Adrenal gland (tissue), 12 donors: ENCODE results near the gene STK24. TPM values are rescaled to one million over a fixed set of nuclear protein-coding genes. Genes with fewer than 3 reads are reported as not detected.

Experiments used
- DNase-seq, 7 donors: peaks; one replicate each; pipeline ENCODE4 v3.0.0-alpha.2; 2019 to 2020
- H3K27ac ChIP-seq, 5 donors: fragments of 200-600 bp; sonication (generic) in 4 of 5; 1 replicate in 3 of 5; 2 replicates in 2 of 5; pipeline versions ENCODE4 v1.5.1 to v1.8.0; 2016 to 2020; ENCODE audit warnings: mild to moderate bottlenecking in 1 of 5
- H3K27me3 ChIP-seq: fragments of 200-600 bp; 2 replicates; pipeline ENCODE4 v1.8.0; 2021
- H3K36me3 ChIP-seq, 2 donors: fragments of 200-600 bp; replicated peaks in 1 of 2; 1 replicate in 1 of 2; 2 replicates in 1 of 2; pipeline versions ENCODE4 v1.5.1 to v1.8.0; 2018 to 2022
- H3K4me1 ChIP-seq, 2 donors: fragments of 200-600 bp; replicated peaks in 1 of 2; 1 replicate in 1 of 2; 2 replicates in 1 of 2; pipeline versions ENCODE4 v1.5.1 to v1.8.0; 2018 to 2021
- H3K4me3 ChIP-seq, 4 donors: fragments of 200-600 bp; sonication (generic) in 3 of 4; one replicate each; pipeline ENCODE4 v1.5.1; 2016 to 2018
- H3K9me3 ChIP-seq, 3 donors: fragments of 200-600 bp; sonication (generic) in 1 of 3; replicated peaks in 1 of 3; 1 replicate in 2 of 3; 2 replicates in 1 of 3; pipeline versions ENCODE4 v1.5.1 to v1.8.0; 2016 to 2021
- CTCF ChIP-seq, 6 experiments: fragments of 450-650 bp in 4 of 6; fragments of 200-600 bp in 2 of 6; sonication (generic) in 1 of 6; IDR thresholded peaks; 1 replicate in 5 of 6; 2 replicates in 1 of 6; pipeline versions ENCODE4 v1.5.1 to v1.8.0; 2016 to 2021; ENCODE audit warnings: antibody characterized with exemption in 6 of 6, mild to moderate bottlenecking in 2 of 6, moderate library complexity in 1 of 6
- POLR2A ChIP-seq, 2 donors: fragments of 450-650 bp; IDR thresholded peaks; one replicate each; pipeline ENCODE4 v1.6.1; 2017; ENCODE audit warnings: antibody characterized with exemption in 2 of 2, mild to moderate bottlenecking in 2 of 2, moderate library complexity in 1 of 2
- WGBS, 4 donors: extraction: QIAGEN DNeasy Blood & Tissue Kit in 2 of 4; methylation state at CpG; one replicate each; pipeline versions ENCODE4 v1.1.5 to v1.1.7; 2013 to 2017; 5-methylcytosine and 5-hydroxymethylcytosine counted together
- intact Hi-C, 2 donors: fragments of 100-400 bp; cut with DNase I; formaldehyde crosslinking; loops; one replicate each; pipeline versions ENCODE4 v1.14.1 to v1.15.0; 2022 to 2023
- polyA plus RNA-seq, 3 donors: library from polyadenylated mRNA; stranded (reverse); fragments of 200-250 nt in 2 of 3; fragments of 350-450 nt in 1 of 3; fragmentation: Illumina TruSeq in 1 of 3; extraction: RNeasy Lipid Tissue Mini Kit (QIAGEN cat#74804) in 1 of 3; gene quantifications; one replicate each; pipeline ENCODE4 v1.2.3, GENCODE V29; 2013 to 2014
- total RNA-seq, 9 donors: library from RNA; depleted of rRNA in 4 of 9; stranded (reverse); fragments of >200 nt in 4 of 9; fragments of 120-200 nt in 1 of 9; fragmentation: NEBNext Ultra II Directional in 1 of 9; extraction: Animal tissue kit (Norgen Biotek cat#: 25700) in 1 of 9; gene quantifications; one replicate each; pipeline versions ENCODE4 v1.1.0 to v1.2.4, GENCODE V29; 2013 to 2023
- donor health status: healthy with polysubstance abuse.
- donor health status: Bipolar disorder and iron deficiency.
- donor health status: DM: yes; HTN: yes; CAD: no.
- donor health status: DM: no; HTN: no; CAD: no.
- donor health status: DM: no; HTN: no; CAD: no.
- donor health status: DM: yes; HTN: yes; CAD: no.

Gene STK24
- total and polyA plus RNA-seq, 12 donors = 17.7 to 72.2 (median 56.0) TPM

- TF ChIP-seq POLR2A (IDR thresholded peaks at IDR 0.05) (no peak), CTCF (IDR thresholded peaks at IDR 0.05) (no peak)
- H3K27ac ChIP-seq = peak overlapping the region in 2 of 5 donors; percentile 35 to 47
- intact Hi-C loops = no loop called here
- peak in 5 of 7 donors; percentile 39 to 81 (median 64) for DNase-seq
- H3K4me1 ChIP-seq = peaks cover 37 to 68% of the 10 kb centered on the region in 2 donors
- no peaks in the 10 kb centered on the region for H3K27me3 ChIP-seq
- no peaks in the 10 kb centered on the region for H3K9me3 ChIP-seq
- no peaks in the 10 kb centered on the region for H3K36me3 ChIP-seq
- H3K4me3 ChIP-seq = no peak overlapping the region
- 26 to 38% (median 30%) methylated on average over 5 of the region's 5 CpGs for WGBS, 4 donors
Measured at GRCh38 chr13:98507282-98507797, 69.6 kb downstream of the STK24 start.

- Histone ChIP-seq H3K27me3 (no peaks in the 10 kb centered on the region), H3K4me3 (no peak overlapping the region), H3K27ac (peak overlapping the region in 2 of 5 donors; percentile 35 to 47), H3K4me1 (peaks cover 43 to 73% of the 10 kb centered on the region in 2 donors), H3K9me3 (no peaks in the 10 kb centered on the region), H3K36me3 (no peaks in the 10 kb centered on the region)
- intact Hi-C loops = no loop called here
- DNase-seq = peak in 1 of 7 donors; percentile 19
- 87 to 93% (median 91%) methylated on average over 14 to 16 of the region's 16 CpGs for WGBS, 4 donors
- TF ChIP-seq POLR2A (IDR thresholded peaks at IDR 0.05) (no peak), CTCF (IDR thresholded peaks at IDR 0.05) (no peak)
Measured at GRCh38 chr13:98506728-98507230, 70.1 kb downstream of the STK24 start.

GRCh38 chr13:98506322-98506721 lies 70.6 kb downstream of the STK24 start:
- H3K36me3 ChIP-seq = no peaks in the 10 kb centered on the region
- H3K27me3 ChIP-seq = no peaks in the 10 kb centered on the region
- H3K27ac ChIP-seq = peak overlapping the region in 1 of 5 donors; percentile 13
- intact Hi-C loops = no loop called here
- peaks cover 47 to 78% of the 10 kb centered on the region in 2 donors for H3K4me1 ChIP-seq
- no peak for TF ChIP-seq POLR2A (IDR thresholded peaks at IDR 0.05)
- no peak for TF ChIP-seq CTCF (IDR thresholded peaks at IDR 0.05)
- no peaks in the 10 kb centered on the region for H3K9me3 ChIP-seq
- H3K4me3 ChIP-seq = no peak overlapping the region
- DNase-seq = no peak
- WGBS, 4 donors = 90 to 94% (median 91%) methylated on average over 12 of the region's 12 CpGs

GRCh38 chr13:98505217-98505616 lies 71.7 kb downstream of the STK24 start:
- peaks cover 47 to 81% of the 10 kb centered on the region in 2 donors for H3K4me1 ChIP-seq
- 96 to 100% (median 97%) methylated on average over 2 of the region's 2 CpGs for WGBS, 4 donors

More at GRCh38 chr13:98505217-98505616, 71.7 kb downstream of the STK24 start:
- TF ChIP-seq POLR2A (IDR thresholded peaks at IDR 0.05) (no peak), CTCF (IDR thresholded peaks at IDR 0.05) (no peak)
- Histone ChIP-seq H3K9me3 (no peaks in the 10 kb centered on the region), H3K27me3 (no peaks in the 10 kb centered on the region), H3K4me3 (no peak overlapping the region), H3K27ac (no peak overlapping the region), H3K36me3 (no peaks in the 10 kb centered on the region)
- intact Hi-C loops = no loop called here
- DNase-seq = peak in 1 of 7 donors; percentile 13
